ENCODE results near the gene CYB5R4. TPM values are rescaled to one million over a fixed set of nuclear protein-coding genes. Genes with fewer than 3 reads are reported as not detected.
A peak's percentile ranks its signal among the peaks of the same experiment; 100 is the strongest.

Gene CYB5R4
- total RNA-seq, 1 experiment from 2014 or later = 12.5 TPM

DNA sequence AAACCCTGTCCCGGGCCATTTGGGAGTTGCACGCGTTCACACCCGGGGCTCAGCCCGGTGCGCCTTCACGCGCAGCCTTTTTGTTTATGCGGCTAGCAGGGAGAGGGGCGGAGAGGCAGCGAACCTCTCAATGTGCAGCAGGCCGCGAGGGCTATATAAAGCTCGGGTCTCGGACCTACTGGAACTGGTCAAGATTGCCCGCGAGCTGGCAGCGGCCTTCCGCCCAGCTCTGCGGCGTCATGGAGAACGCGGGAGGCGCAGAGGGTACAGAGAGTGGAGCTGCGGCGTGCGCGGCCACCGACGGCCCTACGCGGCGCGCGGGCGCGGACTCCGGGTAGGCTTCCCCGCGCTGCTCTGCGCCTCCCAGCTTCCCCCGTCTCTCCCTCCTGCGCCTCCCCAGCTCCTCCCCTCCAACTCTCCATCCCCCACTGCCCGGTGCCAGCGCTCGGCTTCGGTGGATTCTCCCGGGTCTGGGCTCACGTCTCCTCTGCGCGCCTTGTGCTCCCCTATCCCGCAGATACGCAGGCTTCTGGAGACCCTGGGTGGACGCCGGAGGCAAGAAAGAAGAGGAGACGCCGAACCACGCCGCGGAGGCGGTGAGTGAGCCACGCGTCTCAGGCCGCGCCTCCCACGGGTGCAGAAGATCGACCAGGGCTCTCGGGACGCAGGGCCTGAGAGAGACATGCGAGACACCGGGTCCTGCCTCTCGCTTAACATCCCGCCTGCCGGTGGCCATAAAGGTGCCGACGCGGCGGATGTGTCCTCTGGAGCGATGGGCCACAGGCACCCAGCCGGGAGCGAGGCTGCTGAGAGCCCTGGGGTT lies 6.1 kb upstream of the CYB5R4 start, which contains the start of gene RIPPLY2 (continued):
- TF ChIP-seq, protein P1, sequence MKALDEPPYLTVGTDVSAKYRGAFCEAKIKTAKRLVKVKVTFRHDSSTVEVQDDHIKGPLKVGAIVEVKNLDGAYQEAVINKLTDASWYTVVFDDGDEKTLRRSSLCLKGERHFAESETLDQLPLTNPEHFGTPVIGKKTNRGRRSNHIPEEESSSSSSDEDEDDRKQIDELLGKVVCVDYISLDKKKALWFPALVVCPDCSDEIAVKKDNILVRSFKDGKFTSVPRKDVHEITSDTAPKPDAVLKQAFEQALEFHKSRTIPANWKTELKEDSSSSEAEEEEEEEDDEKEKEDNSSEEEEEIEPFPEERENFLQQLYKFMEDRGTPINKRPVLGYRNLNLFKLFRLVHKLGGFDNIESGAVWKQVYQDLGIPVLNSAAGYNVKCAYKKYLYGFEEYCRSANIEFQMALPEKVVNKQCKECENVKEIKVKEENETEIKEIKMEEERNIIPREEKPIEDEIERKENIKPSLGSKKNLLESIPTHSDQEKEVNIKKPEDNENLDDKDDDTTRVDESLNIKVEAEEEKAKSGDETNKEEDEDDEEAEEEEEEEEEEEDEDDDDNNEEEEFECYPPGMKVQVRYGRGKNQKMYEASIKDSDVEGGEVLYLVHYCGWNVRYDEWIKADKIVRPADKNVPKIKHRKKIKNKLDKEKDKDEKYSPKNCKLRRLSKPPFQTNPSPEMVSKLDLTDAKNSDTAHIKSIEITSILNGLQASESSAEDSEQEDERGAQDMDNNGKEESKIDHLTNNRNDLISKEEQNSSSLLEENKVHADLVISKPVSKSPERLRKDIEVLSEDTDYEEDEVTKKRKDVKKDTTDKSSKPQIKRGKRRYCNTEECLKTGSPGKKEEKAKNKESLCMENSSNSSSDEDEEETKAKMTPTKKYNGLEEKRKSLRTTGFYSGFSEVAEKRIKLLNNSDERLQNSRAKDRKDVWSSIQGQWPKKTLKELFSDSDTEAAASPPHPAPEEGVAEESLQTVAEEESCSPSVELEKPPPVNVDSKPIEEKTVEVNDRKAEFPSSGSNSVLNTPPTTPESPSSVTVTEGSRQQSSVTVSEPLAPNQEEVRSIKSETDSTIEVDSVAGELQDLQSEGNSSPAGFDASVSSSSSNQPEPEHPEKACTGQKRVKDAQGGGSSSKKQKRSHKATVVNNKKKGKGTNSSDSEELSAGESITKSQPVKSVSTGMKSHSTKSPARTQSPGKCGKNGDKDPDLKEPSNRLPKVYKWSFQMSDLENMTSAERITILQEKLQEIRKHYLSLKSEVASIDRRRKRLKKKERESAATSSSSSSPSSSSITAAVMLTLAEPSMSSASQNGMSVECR (CRISPR knock-in tag; IDR thresholded peaks at IDR 0.05; ENCODE audit: borderline replicate concordance) = peak; percentile 50; the same call in 1 of the 2 replicates
- TF ChIP-seq JAZF1 (CRISPR knock-in tag; IDR thresholded peaks at IDR 0.05) = no peak

DNA sequence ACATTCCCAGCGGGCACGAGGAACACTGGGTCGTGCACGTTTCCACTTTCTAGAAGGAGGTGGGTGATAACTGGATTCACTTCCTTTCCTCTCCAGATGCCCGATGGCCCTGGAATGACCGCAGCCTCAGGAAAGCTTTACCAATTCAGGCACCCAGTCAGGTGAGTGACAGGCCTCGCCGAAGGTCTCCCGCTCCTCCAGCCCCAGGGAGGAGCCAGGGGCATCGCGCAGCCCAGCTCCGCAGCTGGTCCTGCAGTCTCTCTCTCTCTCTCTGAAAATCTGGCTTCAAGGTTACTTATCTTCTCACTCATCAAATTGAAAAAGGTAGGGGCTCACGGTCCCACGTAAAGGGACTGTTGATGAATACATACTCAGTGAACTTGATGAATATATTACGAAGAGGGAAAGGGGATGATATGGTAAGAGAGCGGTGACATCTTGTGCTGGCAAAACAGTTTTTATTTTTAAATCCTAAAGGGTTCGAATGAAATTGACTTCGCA lies 5.4 kb upstream of the CYB5R4 start:
- Mint-ChIP-seq H3K36me3 (no peaks in the 10 kb centered on the region), H3K27ac (no peak overlapping the region), H3K4me3 (peak overlapping the region; percentile 86), H3K9me3 (no peaks in the 10 kb centered on the region), H3K27me3 (ENCODE audit: low read depth) (peaks cover 57% of the 10 kb centered on the region), H3K4me1 (peaks cover 28% of the 10 kb centered on the region)
- ChIA-PET POLR2A (interaction anchor here (1.2 kb wide), 2 partner anchors 145 to 374 kb away, joined by 3 to 4 read pairs; partner anchors contain the start of gene SNAP91), CTCF (interaction anchor here (1.1 to 3.5 kb wide), 4 partner anchors 145 to 373 kb away, joined by 3 to 14 read pairs (median 4); partner anchors contain the start of genes CEP162 and SNAP91)
- TF ChIP-seq, protein P2, sequence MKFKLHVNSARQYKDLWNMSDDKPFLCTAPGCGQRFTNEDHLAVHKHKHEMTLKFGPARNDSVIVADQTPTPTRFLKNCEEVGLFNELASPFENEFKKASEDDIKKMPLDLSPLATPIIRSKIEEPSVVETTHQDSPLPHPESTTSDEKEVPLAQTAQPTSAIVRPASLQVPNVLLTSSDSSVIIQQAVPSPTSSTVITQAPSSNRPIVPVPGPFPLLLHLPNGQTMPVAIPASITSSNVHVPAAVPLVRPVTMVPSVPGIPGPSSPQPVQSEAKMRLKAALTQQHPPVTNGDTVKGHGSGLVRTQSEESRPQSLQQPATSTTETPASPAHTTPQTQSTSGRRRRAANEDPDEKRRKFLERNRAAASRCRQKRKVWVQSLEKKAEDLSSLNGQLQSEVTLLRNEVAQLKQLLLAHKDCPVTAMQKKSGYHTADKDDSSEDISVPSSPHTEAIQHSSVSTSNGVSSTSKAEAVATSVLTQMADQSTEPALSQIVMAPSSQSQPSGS (CRISPR knock-in tag; IDR thresholded peaks at IDR 0.05; ENCODE audit: borderline replicate concordance, low read depth) = no peak
- 0 out of 2 replicates have a peak, but pooled peaks have one; percentile 35 for TF ChIP-seq CREM (CRISPR knock-in tag; IDR thresholded peaks at IDR 0.05)
- TF ChIP-seq ZNF423 (CRISPR knock-in tag; IDR thresholded peaks at IDR 0.05) = 0 out of 2 replicates have a peak, but pooled peaks have one; percentile 10
- ATAC-seq (peak; percentile 78), DNase-seq (ENCODE audit: low spot score) (peak; percentile 46)

DNA sequence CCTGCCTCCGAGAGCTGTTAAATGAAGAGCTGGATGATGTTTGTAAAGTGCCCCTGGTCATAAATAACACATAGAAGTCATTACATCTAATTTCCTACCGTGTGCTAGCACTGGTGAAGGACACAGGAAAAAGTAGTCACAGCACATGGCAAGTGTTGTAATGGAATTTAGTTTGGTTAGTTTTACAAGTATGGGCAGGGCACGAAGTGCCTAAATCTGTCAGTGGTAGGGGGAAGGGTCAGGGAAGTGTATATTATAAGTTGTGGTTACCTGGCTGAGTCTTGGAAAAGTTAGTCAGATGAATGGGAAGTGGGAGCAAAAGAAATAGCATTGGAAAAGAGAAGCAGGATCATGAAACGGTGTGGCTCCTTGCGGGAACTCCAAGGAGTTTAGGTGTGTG lies 4.7 kb upstream of the CYB5R4 start:
- ATAC-seq (no peak), DNase-seq (ENCODE audit: low spot score) (no peak)
- Mint-ChIP-seq H3K36me3 (no peaks in the 10 kb centered on the region), H3K4me3 (peak overlapping the region; percentile 86; the same call in 1 of the 2 replicates), H3K27me3 (ENCODE audit: low read depth) (peaks cover 53% of the 10 kb centered on the region), H3K9me3 (no peaks in the 10 kb centered on the region), H3K27ac (no peak overlapping the region), H3K4me1 (peaks cover 26% of the 10 kb centered on the region)
- POLR2A ChIA-PET = no interaction called here
- CTCF ChIA-PET = no interaction called here
- no peak for TF ChIP-seq NFE2L1 (CRISPR knock-in tag; IDR thresholded peaks at IDR 0.05)
- TF ChIP-seq, protein P3, sequence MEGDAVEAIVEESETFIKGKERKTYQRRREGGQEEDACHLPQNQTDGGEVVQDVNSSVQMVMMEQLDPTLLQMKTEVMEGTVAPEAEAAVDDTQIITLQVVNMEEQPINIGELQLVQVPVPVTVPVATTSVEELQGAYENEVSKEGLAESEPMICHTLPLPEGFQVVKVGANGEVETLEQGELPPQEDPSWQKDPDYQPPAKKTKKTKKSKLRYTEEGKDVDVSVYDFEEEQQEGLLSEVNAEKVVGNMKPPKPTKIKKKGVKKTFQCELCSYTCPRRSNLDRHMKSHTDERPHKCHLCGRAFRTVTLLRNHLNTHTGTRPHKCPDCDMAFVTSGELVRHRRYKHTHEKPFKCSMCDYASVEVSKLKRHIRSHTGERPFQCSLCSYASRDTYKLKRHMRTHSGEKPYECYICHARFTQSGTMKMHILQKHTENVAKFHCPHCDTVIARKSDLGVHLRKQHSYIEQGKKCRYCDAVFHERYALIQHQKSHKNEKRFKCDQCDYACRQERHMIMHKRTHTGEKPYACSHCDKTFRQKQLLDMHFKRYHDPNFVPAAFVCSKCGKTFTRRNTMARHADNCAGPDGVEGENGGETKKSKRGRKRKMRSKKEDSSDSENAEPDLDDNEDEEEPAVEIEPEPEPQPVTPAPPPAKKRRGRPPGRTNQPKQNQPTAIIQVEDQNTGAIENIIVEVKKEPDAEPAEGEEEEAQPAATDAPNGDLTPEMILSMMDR (IDR thresholded peaks at IDR 0.05) = no peak
- TF ChIP-seq, protein P4, sequence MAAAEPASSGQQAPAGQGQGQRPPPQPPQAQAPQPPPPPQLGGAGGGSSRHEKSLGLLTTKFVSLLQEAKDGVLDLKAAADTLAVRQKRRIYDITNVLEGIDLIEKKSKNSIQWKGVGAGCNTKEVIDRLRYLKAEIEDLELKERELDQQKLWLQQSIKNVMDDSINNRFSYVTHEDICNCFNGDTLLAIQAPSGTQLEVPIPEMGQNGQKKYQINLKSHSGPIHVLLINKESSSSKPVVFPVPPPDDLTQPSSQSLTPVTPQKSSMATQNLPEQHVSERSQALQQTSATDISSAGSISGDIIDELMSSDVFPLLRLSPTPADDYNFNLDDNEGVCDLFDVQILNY (CRISPR knock-in tag; IDR thresholded peaks at IDR 0.05) = no peak
- TF ChIP-seq, protein P5, sequence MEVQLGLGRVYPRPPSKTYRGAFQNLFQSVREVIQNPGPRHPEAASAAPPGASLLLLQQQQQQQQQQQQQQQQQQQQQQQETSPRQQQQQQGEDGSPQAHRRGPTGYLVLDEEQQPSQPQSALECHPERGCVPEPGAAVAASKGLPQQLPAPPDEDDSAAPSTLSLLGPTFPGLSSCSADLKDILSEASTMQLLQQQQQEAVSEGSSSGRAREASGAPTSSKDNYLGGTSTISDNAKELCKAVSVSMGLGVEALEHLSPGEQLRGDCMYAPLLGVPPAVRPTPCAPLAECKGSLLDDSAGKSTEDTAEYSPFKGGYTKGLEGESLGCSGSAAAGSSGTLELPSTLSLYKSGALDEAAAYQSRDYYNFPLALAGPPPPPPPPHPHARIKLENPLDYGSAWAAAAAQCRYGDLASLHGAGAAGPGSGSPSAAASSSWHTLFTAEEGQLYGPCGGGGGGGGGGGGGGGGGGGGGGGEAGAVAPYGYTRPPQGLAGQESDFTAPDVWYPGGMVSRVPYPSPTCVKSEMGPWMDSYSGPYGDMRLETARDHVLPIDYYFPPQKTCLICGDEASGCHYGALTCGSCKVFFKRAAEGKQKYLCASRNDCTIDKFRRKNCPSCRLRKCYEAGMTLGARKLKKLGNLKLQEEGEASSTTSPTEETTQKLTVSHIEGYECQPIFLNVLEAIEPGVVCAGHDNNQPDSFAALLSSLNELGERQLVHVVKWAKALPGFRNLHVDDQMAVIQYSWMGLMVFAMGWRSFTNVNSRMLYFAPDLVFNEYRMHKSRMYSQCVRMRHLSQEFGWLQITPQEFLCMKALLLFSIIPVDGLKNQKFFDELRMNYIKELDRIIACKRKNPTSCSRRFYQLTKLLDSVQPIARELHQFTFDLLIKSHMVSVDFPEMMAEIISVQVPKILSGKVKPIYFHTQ (CRISPR knock-in tag; IDR thresholded peaks at IDR 0.05) = no peak
- TF ChIP-seq SMAD3 (CRISPR knock-in tag; IDR thresholded peaks at IDR 0.05; ENCODE audit: borderline replicate concordance) = no peak
- TF ChIP-seq, protein P6, sequence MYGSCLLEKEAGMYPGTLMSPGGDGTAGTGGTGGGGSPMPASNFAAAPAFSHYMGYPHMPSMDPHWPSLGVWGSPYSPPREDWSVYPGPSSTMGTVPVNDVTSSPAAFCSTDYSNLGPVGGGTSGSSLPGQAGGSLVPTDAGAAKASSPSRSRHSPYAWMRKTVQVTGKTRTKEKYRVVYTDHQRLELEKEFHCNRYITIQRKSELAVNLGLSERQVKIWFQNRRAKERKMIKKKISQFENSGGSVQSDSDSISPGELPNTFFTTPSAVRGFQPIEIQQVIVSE (CRISPR knock-in tag; IDR thresholded peaks at IDR 0.05; ENCODE audit: borderline replicate concordance) = no peak
- no peak for TF ChIP-seq ZNF317 (CRISPR knock-in tag; IDR thresholded peaks at IDR 0.05; ENCODE audit: borderline replicate concordance, low read depth)
- TF ChIP-seq, protein P1 (CRISPR knock-in tag; IDR thresholded peaks at IDR 0.05; ENCODE audit: borderline replicate concordance) = no peak
- TF ChIP-seq NR2C2 (CRISPR knock-in tag; IDR thresholded peaks at IDR 0.05) = no peak
